ENCODE results near the gene PEAK3. TPM values are rescaled to one million over a fixed set of nuclear protein-coding genes. Genes with fewer than 3 reads are reported as not detected.

PEAK3 gene
- total RNA-seq, 4 donors from 2014 or later: 0.27 to 1.6 (median 0.59) TPM

- H3K4me1 ChIP-seq: peaks cover 16 to 41% of the 10 kb centered on the region in 2 donors
- WGBS, 2 donors: 68 to 73% methylated on average over 4 of the region's 4 CpGs
These were observed 13.5 kb downstream of the PEAK3 start for GRCh38 chr19:2268480-2268830.

GRCh38 chr19:2266183-2266993 lies 15.6 kb downstream of the PEAK3 start:
- WGBS, 2 donors: 45 to 50% methylated on average over 15 to 16 of the region's 18 CpGs
- intact Hi-C loops (cut with DNase I): no loop called here

More at GRCh38 chr19:2268480-2268830, 13.5 kb downstream of the PEAK3 start:
- Histone ChIP-seq H3K4me3 (replicated peaks in 1 of 3) (no peak overlapping the region), H3K27me3 (no peaks in the 10 kb centered on the region), H3K36me3 (peaks cover 13 to 24% of the 10 kb centered on the region in 2 donors), H3K9me3 (no peaks in the 10 kb centered on the region), H3K27ac (peak overlapping the region; percentile 14 to 76 (median 66))
- intact Hi-C loops (cut with DNase I): no loop called here
- no peak for TF ChIP-seq CTCF (IDR thresholded peaks at IDR 0.05)
- no peak for TF ChIP-seq POLR2A (IDR thresholded peaks at IDR 0.05)
- no peak for DNase-seq

GRCh38 chr19:2261438-2262172 lies 20.4 kb downstream of the PEAK3 start:
- intact Hi-C loops (cut with DNase I): no loop called here
- Histone ChIP-seq H3K27ac (no peak overlapping the region), H3K4me1 (peaks cover 2 to 4% of the 10 kb centered on the region in 2 donors), H3K9me3 (no peaks in the 10 kb centered on the region), H3K36me3 (no peaks in the 10 kb centered on the region), H3K27me3 (no peaks in the 10 kb centered on the region), H3K4me3 (replicated peaks in 1 of 3) (no peak overlapping the region)
- no peak for DNase-seq
- no peak for TF ChIP-seq POLR2A (IDR thresholded peaks at IDR 0.05)
- TF ChIP-seq CTCF (IDR thresholded peaks at IDR 0.05): peak in 5 of 6 experiments; percentile 5 to 45 (median 17)
- WGBS, 2 donors: 62 to 65% methylated on average over 5 to 7 of the region's 7 CpGs

More at GRCh38 chr19:2266183-2266993, 15.6 kb downstream of the PEAK3 start:
- Histone ChIP-seq H3K9me3 (no peaks in the 10 kb centered on the region), H3K27me3 (no peaks in the 10 kb centered on the region), H3K4me1 (peaks cover 13 to 22% of the 10 kb centered on the region in 2 donors), H3K4me3 (replicated peaks in 1 of 3) (no peak overlapping the region), H3K36me3 (peaks cover 0 to 6% of the 10 kb centered on the region in 2 donors), H3K27ac (peak overlapping the region in 2 of 3 donors; percentile 63 to 67)
- TF ChIP-seq CTCF (IDR thresholded peaks at IDR 0.05) (no peak), POLR2A (IDR thresholded peaks at IDR 0.05) (peak in 1 of 2 donors; percentile 23)
- peak; percentile 74 to 76 for DNase-seq

GRCh38 chr19:2260341-2260805 lies 21.6 kb downstream of the PEAK3 start:
- intact Hi-C loops (cut with DNase I): no loop called here
- Histone ChIP-seq H3K27ac (no peak overlapping the region), H3K27me3 (no peaks in the 10 kb centered on the region), H3K4me1 (no peaks in the 10 kb centered on the region), H3K9me3 (no peaks in the 10 kb centered on the region), H3K4me3 (replicated peaks in 1 of 3) (no peak overlapping the region), H3K36me3 (no peaks in the 10 kb centered on the region)
- 79 to 81% methylated on average over 11 of the region's 11 CpGs for WGBS, 2 donors
- TF ChIP-seq POLR2A (IDR thresholded peaks at IDR 0.05) (no peak), CTCF (IDR thresholded peaks at IDR 0.05) (no peak)
- no peak for DNase-seq

Measured in thyroid gland (tissue), 4 donors.